ENCODE measurements around the gene CHCHD6.

The CHCHD6 gene

DNA sequence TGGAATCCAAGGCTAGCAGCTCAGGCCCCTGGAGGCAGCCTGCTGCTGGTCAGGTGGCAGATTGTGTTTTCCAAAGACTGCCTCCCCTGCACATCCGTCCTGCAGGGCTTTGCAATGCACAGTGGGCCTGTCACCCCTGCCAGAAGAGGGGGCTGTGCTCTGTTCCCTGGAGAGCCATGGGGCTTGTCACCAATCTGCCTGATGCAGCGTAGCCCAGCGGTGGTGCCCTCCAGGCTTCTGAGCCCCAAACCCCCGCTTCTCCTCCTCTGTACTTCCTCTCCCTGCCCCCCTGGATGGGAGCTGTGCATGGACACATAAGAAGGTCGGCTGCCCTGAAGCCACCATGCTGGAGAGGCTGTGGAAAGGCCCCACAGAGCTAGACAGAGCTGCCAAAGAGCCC lies 268.8 kb downstream of the CHCHD6 start:
- Histone ChIP-seq H3K27me3 (ENCODE audit: low read depth, low read length) (0 out of 2 replicates have a peak, but pooled peaks cover 9% of the 10 kb centered on the region), H3K27ac (ENCODE audit: low read length) (no peak overlapping the region), H3K9ac (ENCODE audit: low read length) (no peak overlapping the region), H3K4me3 (ENCODE audit: low read length) (no peak overlapping the region), H3K9me3 (ENCODE audit: insufficient read depth, low read length) (peaks cover 16% of the 10 kb centered on the region; the same call in 1 of the 2 replicates), H3K36me3 (replicated peaks; ENCODE audit: low read depth, low read length) (peaks cover 4% of the 10 kb centered on the region), H3K4me1 (ENCODE audit: low read length) (peaks cover 19% of the 10 kb centered on the region), H3K79me2 (ENCODE audit: low read length) (no peaks in the 10 kb centered on the region), H3K4me2 (ENCODE audit: low read length) (no peak overlapping the region), H2AFZ (ENCODE audit: low read depth, low read length) (no peak overlapping the region), H4K20me1 (ENCODE audit: insufficient read depth, low read length) (no peaks in the 10 kb centered on the region)
- peak; percentile 14; the same call in 1 of the 2 replicates for TF ChIP-seq CTCF (IDR thresholded peaks at IDR 0.05; ENCODE audit: low read depth, low read length)
- no peak for TF ChIP-seq EZH2phosphoT487 (IDR thresholded peaks at IDR 0.05; ENCODE audit: low read depth)

- Histone ChIP-seq H3K9ac (ENCODE audit: low read length) (no peak overlapping the region), H3K36me3 (replicated peaks; ENCODE audit: low read depth, low read length) (peaks cover 4% of the 10 kb centered on the region), H3K79me2 (ENCODE audit: low read length) (no peaks in the 10 kb centered on the region), H3K9me3 (ENCODE audit: insufficient read depth, low read length) (peaks cover 16% of the 10 kb centered on the region; the same call in 1 of the 2 replicates), H3K4me1 (ENCODE audit: low read length) (peaks cover 19% of the 10 kb centered on the region), H2AFZ (ENCODE audit: low read depth, low read length) (no peak overlapping the region), H3K4me3 (ENCODE audit: low read length) (no peak overlapping the region), H3K27me3 (ENCODE audit: low read depth, low read length) (peaks cover 9% of the 10 kb centered on the region; the same call in 1 of the 2 replicates), H4K20me1 (ENCODE audit: insufficient read depth, low read length) (no peaks in the 10 kb centered on the region), H3K27ac (ENCODE audit: low read length) (no peak overlapping the region), H3K4me2 (ENCODE audit: low read length) (no peak overlapping the region)
- no peak for TF ChIP-seq EZH2phosphoT487 (IDR thresholded peaks at IDR 0.05; ENCODE audit: low read depth)
- no peak for TF ChIP-seq CTCF (IDR thresholded peaks at IDR 0.05; ENCODE audit: low read depth, low read length)
Measured at GRCh38 chr3:126973814-126974213, 269.8 kb downstream of the CHCHD6 start.

- Histone ChIP-seq H3K9me3 (ENCODE audit: insufficient read depth, low read length) (peaks cover 16% of the 10 kb centered on the region; the same call in 1 of the 2 replicates), H3K9ac (ENCODE audit: low read length) (no peak overlapping the region), H3K4me2 (ENCODE audit: low read length) (no peak overlapping the region), H4K20me1 (ENCODE audit: insufficient read depth, low read length) (no peaks in the 10 kb centered on the region), H3K4me1 (ENCODE audit: low read length) (peaks cover 23% of the 10 kb centered on the region), H3K79me2 (ENCODE audit: low read length) (no peaks in the 10 kb centered on the region), H3K27me3 (ENCODE audit: low read depth, low read length) (peaks cover 11% of the 10 kb centered on the region), H2AFZ (ENCODE audit: low read depth, low read length) (no peak overlapping the region), H3K36me3 (replicated peaks; ENCODE audit: low read depth, low read length) (peaks cover 4% of the 10 kb centered on the region), H3K27ac (ENCODE audit: low read length) (no peak overlapping the region), H3K4me3 (ENCODE audit: low read length) (no peak overlapping the region)
- TF ChIP-seq EZH2phosphoT487 (IDR thresholded peaks at IDR 0.05; ENCODE audit: low read depth), result no peak
- TF ChIP-seq CTCF (IDR thresholded peaks at IDR 0.05; ENCODE audit: low read depth, low read length), result no peak
Measured at GRCh38 chr3:126974756-126975155, 270.7 kb downstream of the CHCHD6 start.

GRCh38 chr3:126976906-126977305 lies 272.9 kb downstream of the CHCHD6 start:
- TF ChIP-seq EZH2phosphoT487 (IDR thresholded peaks at IDR 0.05; ENCODE audit: low read depth) (no peak), CTCF (IDR thresholded peaks at IDR 0.05; ENCODE audit: low read depth, low read length) (no peak)
- H3K79me2 ChIP-seq (ENCODE audit: low read length), result no peaks in the 10 kb centered on the region
- H3K9ac ChIP-seq (ENCODE audit: low read length), result no peak overlapping the region
- no peak overlapping the region for H3K27ac ChIP-seq (ENCODE audit: low read length)
- peaks cover 16% of the 10 kb centered on the region; the same call in 1 of the 2 replicates for H3K9me3 ChIP-seq (ENCODE audit: insufficient read depth, low read length)
- H3K4me2 ChIP-seq (ENCODE audit: low read length), result no peak overlapping the region
- peaks cover 4% of the 10 kb centered on the region for H3K36me3 ChIP-seq (replicated peaks; ENCODE audit: low read depth, low read length)
- H4K20me1 ChIP-seq (ENCODE audit: insufficient read depth, low read length), result no peaks in the 10 kb centered on the region
- peaks cover 24% of the 10 kb centered on the region for H3K4me1 ChIP-seq (ENCODE audit: low read length)
- peaks cover 7% of the 10 kb centered on the region for H3K27me3 ChIP-seq (ENCODE audit: low read depth, low read length)
- H2AFZ ChIP-seq (ENCODE audit: low read depth, low read length), result no peak overlapping the region
- H3K4me3 ChIP-seq (ENCODE audit: low read length), result no peak overlapping the region
